ENCODE results near the gene MYT1.

MYT1 gene

GRCh38 chr20:64219202-64219601, 55.0 kb downstream of the MYT1 start:
- DNase-seq (ENCODE audit: low read depth): no peak

GRCh38 chr20:64219730-64220129, 55.5 kb downstream of the MYT1 start:
- no peak for DNase-seq (ENCODE audit: low read depth)

- DNase-seq (ENCODE audit: low read depth): no peak
These were observed 56.2 kb downstream of the MYT1 start for GRCh38 chr20:64220420-64220819.

GRCh38 chr20:64220891-64221527, 56.8 kb downstream of the MYT1 start:
- DNase-seq (ENCODE audit: low read depth): no peak

- DNase-seq (ENCODE audit: low read depth): no peak
These were observed 58.1 kb downstream of the MYT1 start for GRCh38 chr20:64222291-64222735.

GRCh38 chr20:64222851-64223525, 58.7 kb downstream of the MYT1 start:
- no peak for DNase-seq (ENCODE audit: low read depth)

- DNase-seq (ENCODE audit: low read depth): no peak
These were observed 59.3 kb downstream of the MYT1 start for GRCh38 chr20:64223526-64224067.

- no peak for DNase-seq (ENCODE audit: low read depth)
These were observed 60.3 kb downstream of the MYT1 start for GRCh38 chr20:64224351-64225170.

- DNase-seq (ENCODE audit: low read depth): no peak
These were observed 60.9 kb downstream of the MYT1 start for GRCh38 chr20:64225171-64225595.

- no peak for DNase-seq (ENCODE audit: low read depth)
These were observed 61.8 kb downstream of the MYT1 start for GRCh38 chr20:64225828-64226598.

GRCh38 chr20:64226686-64227580, 62.7 kb downstream of the MYT1 start:
- DNase-seq (ENCODE audit: low read depth): no peak

GRCh38 chr20:64228086-64228653, 63.9 kb downstream of the MYT1 start:
- no peak for DNase-seq (ENCODE audit: low read depth)

- no peak for DNase-seq (ENCODE audit: low read depth)
These were observed 64.7 kb downstream of the MYT1 start for GRCh38 chr20:64228751-64229506.

- DNase-seq (ENCODE audit: low read depth): no peak
These were observed 65.3 kb downstream of the MYT1 start for GRCh38 chr20:64229507-64230061.

GRCh38 chr20:64230461-64231145, 66.4 kb downstream of the MYT1 start:
- no peak for DNase-seq (ENCODE audit: low read depth)

- no peak for DNase-seq (ENCODE audit: low read depth)
These were observed 67.6 kb downstream of the MYT1 start for GRCh38 chr20:64231621-64232550.

- no peak for DNase-seq (ENCODE audit: low read depth)
These were observed 68.5 kb downstream of the MYT1 start for GRCh38 chr20:64232794-64233193.

GRCh38 chr20:64233725-64234124, 69.5 kb downstream of the MYT1 start:
- DNase-seq (ENCODE audit: low read depth): no peak
